Inflammatory macrophage (primary cell): ENCODE data around the gene TMCC2.

Experiments used
- DNase-seq, 2 donors: peaks; one replicate each; pipeline ENCODE4 v3.0.0-alpha.2; 2020 to 2022

TMCC2 gene

GRCh38 chr1:205304046-205304694 lies 76.4 kb downstream of the TMCC2 start:
- DNase-seq: no peak

DNA sequence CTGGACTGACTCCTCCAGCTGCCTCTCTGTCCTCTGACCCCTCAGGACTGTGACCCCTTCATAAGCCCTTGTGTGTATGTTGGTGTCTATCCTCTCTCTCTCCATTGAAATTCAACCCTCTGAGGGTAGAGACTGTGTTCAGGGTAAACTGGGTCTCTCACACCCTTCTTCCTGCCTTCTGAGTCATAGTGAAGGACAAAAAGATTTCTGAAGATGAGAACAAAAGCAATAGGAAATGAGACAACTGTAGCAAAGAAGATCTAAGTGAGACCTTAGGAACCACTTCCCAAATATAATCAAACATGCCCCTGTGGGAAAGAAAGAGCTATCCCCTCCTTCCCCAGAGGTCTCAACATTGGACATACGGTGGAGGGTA lies 76.9 kb downstream of the TMCC2 start:
- no peak for DNase-seq

GRCh38 chr1:205306929-205307566 lies 79.3 kb downstream of the TMCC2 start:
- DNase-seq: no peak

GRCh38 chr1:205309741-205310140 lies 82.0 kb downstream of the TMCC2 start:
- DNase-seq: no peak

GRCh38 chr1:205310976-205311704 lies 83.4 kb downstream of the TMCC2 start:
- peak; percentile 77 to 89 for DNase-seq

GRCh38 chr1:205312866-205313562 lies 85.3 kb downstream of the TMCC2 start:
- DNase-seq: no peak

- DNase-seq: peak; percentile 73 to 75
Observed at GRCh38 chr1:205313563-205314308, 86.0 kb downstream of the TMCC2 start.

DNA sequence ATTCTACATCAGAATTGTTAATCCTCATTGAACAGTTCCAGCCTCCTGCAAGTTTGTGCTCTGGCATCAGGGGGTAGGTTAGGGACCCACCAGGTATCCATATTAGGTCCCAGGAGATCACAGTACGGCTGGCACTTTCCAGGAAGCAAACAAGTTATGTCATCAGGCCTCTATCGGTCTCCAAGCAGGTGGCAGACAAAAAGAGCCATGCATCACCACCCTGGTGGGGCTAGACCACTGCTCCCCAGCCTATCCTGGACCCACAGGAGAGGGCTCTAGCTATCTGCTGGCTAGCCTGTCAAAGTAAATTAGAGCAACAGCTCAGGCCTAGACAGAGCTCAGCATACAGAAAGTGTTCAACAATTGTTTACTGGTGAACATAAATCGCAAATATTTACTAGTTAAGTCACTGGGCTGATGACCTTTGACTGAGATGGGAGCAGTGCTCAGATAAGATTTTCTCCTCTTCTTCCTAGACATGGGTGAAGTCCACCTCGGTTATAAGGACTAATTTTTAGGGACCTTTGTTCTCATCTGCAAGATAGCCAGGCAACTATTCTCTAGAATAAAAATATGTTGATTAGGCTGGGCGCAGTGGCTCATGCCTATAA lies 87.4 kb downstream of the TMCC2 start:
- no peak for DNase-seq

- DNase-seq: peak in 1 of 2 donors; percentile 11
Observed at GRCh38 chr1:205316161-205316566, 88.4 kb downstream of the TMCC2 start.

- no peak for DNase-seq
Observed at GRCh38 chr1:205317311-205317917, 89.7 kb downstream of the TMCC2 start.

DNA sequence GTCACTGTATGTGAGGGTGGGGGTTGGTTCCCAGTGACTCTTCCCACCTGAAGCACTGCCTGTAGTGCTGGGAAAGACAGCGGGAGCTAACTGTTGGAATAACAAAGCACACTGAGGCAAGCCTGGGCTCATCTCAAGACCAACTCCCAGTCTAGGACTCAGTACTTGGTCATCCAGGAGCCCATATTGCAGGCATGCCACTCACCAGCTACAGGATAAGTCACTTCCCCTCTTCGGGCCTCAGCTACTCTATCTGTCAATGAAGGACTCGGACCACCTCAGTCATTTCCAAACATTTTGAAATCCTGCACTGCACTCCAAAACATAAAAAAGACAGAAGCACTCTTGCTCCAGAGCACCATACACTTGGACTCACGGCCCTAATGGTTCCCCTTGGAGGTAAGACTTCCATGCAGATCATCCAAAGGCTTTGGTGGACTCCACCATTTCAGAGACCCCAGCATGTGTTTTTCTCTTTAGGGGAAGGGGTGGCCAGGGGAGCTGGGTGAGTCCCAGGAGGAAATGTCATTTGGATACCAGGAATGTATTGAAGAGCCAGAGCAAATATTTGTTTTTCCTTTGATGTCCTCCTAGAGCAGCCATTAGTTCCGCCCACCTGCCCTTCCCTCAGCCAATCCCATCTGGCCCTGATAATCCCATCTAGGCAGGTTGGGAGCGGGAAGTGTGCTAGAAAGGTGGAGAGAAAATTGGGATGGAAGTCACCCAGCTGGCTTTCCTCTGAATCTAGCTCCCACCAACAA lies 90.7 kb downstream of the TMCC2 start:
- DNase-seq: peak; percentile 11 to 28

GRCh38 chr1:205319081-205320018 lies 91.6 kb downstream of the TMCC2 start:
- DNase-seq: peak; percentile 58 to 65

DNA sequence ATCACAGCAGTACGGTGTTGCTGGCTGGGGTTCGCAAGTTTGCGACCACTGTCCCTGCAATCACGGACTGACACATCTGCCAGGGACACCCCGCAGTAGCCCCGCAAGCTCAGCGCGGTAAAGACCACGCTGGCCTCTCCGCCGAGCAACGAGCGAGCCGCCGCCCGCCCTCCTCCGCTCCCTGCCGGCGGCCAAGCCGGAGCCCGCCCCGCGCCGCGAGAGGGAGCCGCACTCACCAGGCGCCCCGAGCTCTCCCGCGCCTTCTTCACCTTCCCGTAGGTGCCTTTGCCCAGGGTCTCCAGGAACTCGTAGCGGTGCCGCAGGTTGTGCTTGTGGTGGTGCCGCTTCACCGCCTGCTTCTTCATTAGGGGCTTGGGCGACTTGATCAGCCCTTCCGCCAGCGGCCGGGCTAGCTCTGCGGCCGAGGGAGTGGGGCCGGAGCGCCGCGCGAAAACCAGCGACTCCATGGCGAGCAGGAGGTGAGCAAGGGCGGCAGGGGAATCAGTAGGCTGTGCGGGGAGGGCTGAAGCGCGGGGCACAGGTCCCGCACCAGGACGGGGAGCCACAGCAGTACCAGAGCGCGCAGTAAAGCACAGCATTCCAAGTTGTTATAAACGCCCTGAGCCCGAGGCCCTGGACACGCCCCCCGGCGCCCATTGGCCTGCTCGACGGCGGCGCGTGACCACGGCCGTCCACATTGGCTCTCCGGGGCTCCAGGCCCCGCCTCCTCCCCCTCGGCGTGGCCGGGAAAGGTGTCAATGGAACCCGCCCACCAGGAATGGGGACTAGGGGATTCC lies 93.6 kb downstream of the TMCC2 start, which contains the start of gene NUAK2:
Gene NUAK2 (minus strand): TSS at position 584 of the 797 bp plus-strand sequence. CDS start 117 bp downstream, at position 467.
- DNase-seq: peak; percentile 87 to 92

DNA sequence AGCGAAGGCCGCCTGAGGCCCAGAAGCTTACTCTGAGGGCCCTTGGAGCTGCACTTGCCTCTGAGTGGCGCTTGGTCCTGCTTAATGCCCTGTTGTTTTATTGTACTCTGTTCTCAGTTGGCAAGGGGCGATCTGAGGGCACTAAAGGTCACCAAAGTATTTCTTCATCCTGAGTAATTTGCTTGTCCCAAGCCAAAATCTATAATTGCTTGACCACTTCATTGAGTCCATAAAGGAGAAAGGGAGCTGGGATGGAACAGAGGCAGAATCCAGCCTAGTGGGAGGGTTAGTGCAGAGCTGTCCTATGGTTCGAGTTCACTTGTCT lies 94.2 kb downstream of the TMCC2 start:
- DNase-seq: no peak
